Measurements from ENCODE around the gene PNKP.

Gene PNKP

GRCh38 chr19:49847731-49848696 is 19.4 kb downstream of the PNKP start:
- peak; percentile 94 for DNase-seq (ENCODE audit: low read depth)

- no peak for DNase-seq (ENCODE audit: low read depth)
Observed at GRCh38 chr19:49846408-49846807, 21.0 kb downstream of the PNKP start.

GRCh38 chr19:49845414-49845813 is 22.0 kb downstream of the PNKP start:
- no peak for DNase-seq (ENCODE audit: low read depth)

- no peak for DNase-seq (ENCODE audit: low read depth)
Observed at GRCh38 chr19:49844138-49845095, 23.0 kb downstream of the PNKP start.

GRCh38 chr19:49843265-49843664 is 24.1 kb downstream of the PNKP start:
- DNase-seq (ENCODE audit: low read depth) = no peak

- no peak for DNase-seq (ENCODE audit: low read depth)
Observed at GRCh38 chr19:49840736-49841249, 26.6 kb downstream of the PNKP start.

- no peak for DNase-seq (ENCODE audit: low read depth)
Observed at GRCh38 chr19:49840321-49840720, 27.1 kb downstream of the PNKP start.

- DNase-seq (ENCODE audit: low read depth) = no peak
Observed at GRCh38 chr19:49839713-49840112, 27.7 kb downstream of the PNKP start.

GRCh38 chr19:49838885-49839588 is 28.3 kb downstream of the PNKP start:
- no peak for DNase-seq (ENCODE audit: low read depth)

- DNase-seq (ENCODE audit: low read depth) = no peak
Observed at GRCh38 chr19:49837425-49837824, 30.0 kb downstream of the PNKP start.

- DNase-seq (ENCODE audit: low read depth) = peak; percentile 61
Observed at GRCh38 chr19:49837009-49837310, 30.4 kb downstream of the PNKP start.

- DNase-seq (ENCODE audit: low read depth) = no peak
Observed at GRCh38 chr19:49836176-49837008, 31.0 kb downstream of the PNKP start.

GRCh38 chr19:49835562-49835961 is 31.8 kb downstream of the PNKP start:
- no peak for DNase-seq (ENCODE audit: low read depth)

- DNase-seq (ENCODE audit: low read depth) = no peak
Observed at GRCh38 chr19:49833599-49833998, 33.8 kb downstream of the PNKP start.

- no peak for DNase-seq (ENCODE audit: low read depth)
Observed at GRCh38 chr19:49832556-49832955, 34.8 kb downstream of the PNKP start.

GRCh38 chr19:49831592-49831991 is 35.8 kb downstream of the PNKP start:
- no peak for DNase-seq (ENCODE audit: low read depth)

- no peak for DNase-seq (ENCODE audit: low read depth)
Observed at GRCh38 chr19:49830766-49831165, 36.6 kb downstream of the PNKP start.

GRCh38 chr19:49829721-49830120 is 37.7 kb downstream of the PNKP start:
- DNase-seq (ENCODE audit: low read depth) = no peak

- no peak for DNase-seq (ENCODE audit: low read depth)
Observed at GRCh38 chr19:49829200-49829599, 38.2 kb downstream of the PNKP start.

GRCh38 chr19:49827034-49827433 is 40.3 kb downstream of the PNKP start:
- DNase-seq (ENCODE audit: low read depth) = no peak

GRCh38 chr19:49824662-49825061 is 42.7 kb downstream of the PNKP start:
- no peak for DNase-seq (ENCODE audit: low read depth)
